H1 (cell line): ENCODE data around the gene ERO1A. TPM values are rescaled to one million over a fixed set of nuclear protein-coding genes. Genes with fewer than 3 reads are reported as not detected.

Experiments
- ASH2L ChIP-seq: fragments of 200-600, 300-600 bp; sonication (generic); IDR thresholded peaks from one replicate; pipeline ENCODE4 v1.7.1; 2017; ENCODE audit warnings: low read length
- CHD7 ChIP-seq: fragments of 300-600 bp; sonication (generic); IDR thresholded peaks from 2 replicates; pipeline ENCODE4 v1.7.1; 2012; ENCODE audit warnings: low read length, moderate library complexity, mild to moderate bottlenecking, inconsistent platforms; ENCODE audit not compliant: insufficient replicate concordance
- polyA plus RNA-seq, 7 experiments: library from polyadenylated mRNA; depleted of rRNA in 3 of 7; stranded (reverse) in 5 of 7; unstranded in 2 of 7; fragments of >200 nt in 5 of 7; fragments of 200-250 nt in 2 of 7; gene quantifications; 1 replicate in 5 of 7; 2 replicates in 1 of 7; 4 replicates in 1 of 7; pipeline versions ENCODE4 v1.2.1 to v1.2.3, GENCODE V29; 2011 to 2013; ENCODE audit warnings: missing spikeins in 2 of 7, mixed read lengths in 2 of 7
- total RNA-seq: library from RNA; stranded (reverse); fragmentation: NEBNext Ultra II Directional; extraction: Animal tissue kit (Norgen Biotek cat#: 25700); gene quantifications from 2 replicates; pipeline ENCODE4 v1.2.1, GENCODE V29; 2021

The ERO1A gene
- total and polyA plus RNA-seq, 2 of the 8 experiments (the other 6 are each of a cell fraction or from before 2014, with no cell fraction given): 15.7 to 42.0 TPM

DNA sequence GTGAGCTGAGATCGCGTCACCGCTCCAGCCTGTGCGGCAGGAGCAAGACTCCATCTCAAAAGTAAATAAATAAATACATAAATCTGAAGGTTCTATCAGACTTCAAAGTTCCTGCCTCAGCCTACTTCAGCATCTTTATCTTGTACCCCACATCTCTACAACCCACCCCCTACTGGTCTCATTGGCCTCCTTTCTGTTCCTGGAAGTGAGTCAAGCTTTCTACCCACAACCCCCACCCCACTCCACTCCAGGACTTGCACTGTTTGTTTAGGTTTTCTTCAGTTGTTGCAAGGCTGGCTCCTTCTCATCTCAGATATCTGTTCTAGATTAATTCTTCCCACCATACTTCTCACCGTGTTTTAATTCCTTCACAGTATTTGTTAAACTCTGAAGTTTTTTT lies 10.9 kb upstream of the ERO1A start (continued):
- TF ChIP-seq CHD7 (no peak), ASH2L (no peak)
